Stimulated activated naive CD8-positive, alpha-beta T cell treated with anti-CD3 and anti-CD28 coated beads, Interleukin-15, Interleukin-2, amounts not matched to agents 100 ng/mL and 50 ng/mL, for 24 hours (primary cell): ENCODE results near the gene ADAMTS2.

Experiments used
- H3K27ac Mint-ChIP-seq: one replicate; pipeline ENCODE4 v1.8.0; 2021; ENCODE audit warnings: mild to moderate bottlenecking, mixed read lengths
- H3K27me3 Mint-ChIP-seq: one replicate; pipeline ENCODE4 v1.8.0; 2021; ENCODE audit warnings: mixed read lengths
- H3K36me3 Mint-ChIP-seq: one replicate; pipeline ENCODE4 v1.8.0; 2021; ENCODE audit warnings: low read depth, mixed read lengths
- H3K4me1 Mint-ChIP-seq: one replicate; pipeline ENCODE4 v1.8.0; 2021; ENCODE audit warnings: low read depth, mixed read lengths
- H3K4me3 Mint-ChIP-seq: one replicate; pipeline ENCODE4 v1.8.0; 2021; ENCODE audit warnings: mild to moderate bottlenecking, mixed read lengths
- H3K9me3 Mint-ChIP-seq: one replicate; pipeline ENCODE4 v1.8.0; 2021; ENCODE audit warnings: mixed read lengths

The ADAMTS2 gene

GRCh38 chr5:179306191-179307012 is 38.9 kb downstream of the ADAMTS2 start:
- Mint-ChIP-seq H3K4me1 (no peaks in the 10 kb centered on the region), H3K27ac (no peak overlapping the region), H3K4me3 (no peak overlapping the region), H3K9me3 (peaks cover 15% of the 10 kb centered on the region), H3K36me3 (no peaks in the 10 kb centered on the region), H3K27me3 (no peaks in the 10 kb centered on the region)

GRCh38 chr5:179304871-179305270 is 40.4 kb downstream of the ADAMTS2 start:
- Mint-ChIP-seq H3K36me3 (no peaks in the 10 kb centered on the region), H3K4me1 (no peaks in the 10 kb centered on the region), H3K9me3 (peaks cover 15% of the 10 kb centered on the region), H3K4me3 (no peak overlapping the region), H3K27me3 (no peaks in the 10 kb centered on the region), H3K27ac (no peak overlapping the region)

- Mint-ChIP-seq H3K9me3 (peaks cover 15% of the 10 kb centered on the region), H3K27ac (no peak overlapping the region), H3K36me3 (no peaks in the 10 kb centered on the region), H3K27me3 (no peaks in the 10 kb centered on the region), H3K4me3 (no peak overlapping the region), H3K4me1 (no peaks in the 10 kb centered on the region)
Measured at GRCh38 chr5:179304466-179304865, 40.8 kb downstream of the ADAMTS2 start.

- Mint-ChIP-seq H3K4me1 (no peaks in the 10 kb centered on the region), H3K27ac (no peak overlapping the region), H3K4me3 (no peak overlapping the region), H3K27me3 (peaks cover 4% of the 10 kb centered on the region), H3K9me3 (peaks cover 19% of the 10 kb centered on the region), H3K36me3 (no peaks in the 10 kb centered on the region)
Measured at GRCh38 chr5:179303451-179304200, 41.6 kb downstream of the ADAMTS2 start.

GRCh38 chr5:179302499-179303185 is 42.6 kb downstream of the ADAMTS2 start:
- Mint-ChIP-seq H3K36me3 (no peaks in the 10 kb centered on the region), H3K27me3 (peaks cover 4% of the 10 kb centered on the region), H3K4me1 (no peaks in the 10 kb centered on the region), H3K4me3 (no peak overlapping the region), H3K27ac (no peak overlapping the region), H3K9me3 (peaks cover 19% of the 10 kb centered on the region)

GRCh38 chr5:179301796-179302195 is 43.5 kb downstream of the ADAMTS2 start:
- no peak overlapping the region for H3K4me3 Mint-ChIP-seq
- no peaks in the 10 kb centered on the region for H3K4me1 Mint-ChIP-seq
- H3K27me3 Mint-ChIP-seq, result peaks cover 4% of the 10 kb centered on the region
- peaks cover 19% of the 10 kb centered on the region for H3K9me3 Mint-ChIP-seq
- H3K36me3 Mint-ChIP-seq, result no peaks in the 10 kb centered on the region
- no peak overlapping the region for H3K27ac Mint-ChIP-seq

GRCh38 chr5:179301376-179301775 is 43.9 kb downstream of the ADAMTS2 start:
- peaks cover 4% of the 10 kb centered on the region for H3K27me3 Mint-ChIP-seq
- H3K27ac Mint-ChIP-seq, result no peak overlapping the region
- H3K9me3 Mint-ChIP-seq, result peaks cover 19% of the 10 kb centered on the region
- no peak overlapping the region for H3K4me3 Mint-ChIP-seq
- no peaks in the 10 kb centered on the region for H3K36me3 Mint-ChIP-seq
- no peaks in the 10 kb centered on the region for H3K4me1 Mint-ChIP-seq

- no peak overlapping the region for H3K27ac Mint-ChIP-seq
- peaks cover 19% of the 10 kb centered on the region for H3K9me3 Mint-ChIP-seq
- H3K4me3 Mint-ChIP-seq, result no peak overlapping the region
- peaks cover 4% of the 10 kb centered on the region for H3K27me3 Mint-ChIP-seq
- no peaks in the 10 kb centered on the region for H3K36me3 Mint-ChIP-seq
- H3K4me1 Mint-ChIP-seq, result no peaks in the 10 kb centered on the region
Measured at GRCh38 chr5:179300581-179301180, 44.6 kb downstream of the ADAMTS2 start.

GRCh38 chr5:179298181-179298993 is 46.9 kb downstream of the ADAMTS2 start:
- H3K27me3 Mint-ChIP-seq, result peaks cover 4% of the 10 kb centered on the region
- H3K9me3 Mint-ChIP-seq, result peaks cover 4% of the 10 kb centered on the region
- no peaks in the 10 kb centered on the region for H3K4me1 Mint-ChIP-seq
- H3K36me3 Mint-ChIP-seq, result no peaks in the 10 kb centered on the region
- H3K4me3 Mint-ChIP-seq, result no peak overlapping the region
- H3K27ac Mint-ChIP-seq, result no peak overlapping the region

- H3K36me3 Mint-ChIP-seq, result no peaks in the 10 kb centered on the region
- no peak overlapping the region for H3K27ac Mint-ChIP-seq
- H3K4me1 Mint-ChIP-seq, result no peaks in the 10 kb centered on the region
- H3K27me3 Mint-ChIP-seq, result peaks cover 4% of the 10 kb centered on the region
- peaks cover 4% of the 10 kb centered on the region for H3K9me3 Mint-ChIP-seq
- H3K4me3 Mint-ChIP-seq, result no peak overlapping the region
Measured at GRCh38 chr5:179297486-179298180, 47.6 kb downstream of the ADAMTS2 start.

GRCh38 chr5:179297026-179297425 is 48.2 kb downstream of the ADAMTS2 start:
- Mint-ChIP-seq H3K4me1 (no peaks in the 10 kb centered on the region), H3K9me3 (peaks cover 4% of the 10 kb centered on the region), H3K36me3 (no peaks in the 10 kb centered on the region), H3K27me3 (peaks cover 4% of the 10 kb centered on the region), H3K4me3 (no peak overlapping the region), H3K27ac (no peak overlapping the region)

- H3K36me3 Mint-ChIP-seq, result no peaks in the 10 kb centered on the region
- H3K4me3 Mint-ChIP-seq, result no peak overlapping the region
- H3K27me3 Mint-ChIP-seq, result peaks cover 4% of the 10 kb centered on the region
- peaks cover 4% of the 10 kb centered on the region for H3K9me3 Mint-ChIP-seq
- H3K4me1 Mint-ChIP-seq, result no peaks in the 10 kb centered on the region
- H3K27ac Mint-ChIP-seq, result no peak overlapping the region
Measured at GRCh38 chr5:179296150-179296821, 49.0 kb downstream of the ADAMTS2 start.

GRCh38 chr5:179295778-179296149 is 49.5 kb downstream of the ADAMTS2 start:
- H3K27ac Mint-ChIP-seq, result no peak overlapping the region
- peaks cover 4% of the 10 kb centered on the region for H3K9me3 Mint-ChIP-seq
- no peaks in the 10 kb centered on the region for H3K4me1 Mint-ChIP-seq
- no peaks in the 10 kb centered on the region for H3K36me3 Mint-ChIP-seq
- no peak overlapping the region for H3K4me3 Mint-ChIP-seq
- H3K27me3 Mint-ChIP-seq, result peaks cover 4% of the 10 kb centered on the region
